Fibroblast of the aortic adventitia (primary cell): ENCODE results near the gene EMSY. TPM values are rescaled to one million over a fixed set of nuclear protein-coding genes. Genes with fewer than 3 reads are reported as not detected.

Source experiments
- DNase-seq: peaks from one replicate; pipeline ENCODE4 v3.0.0-alpha.2; 2010; ENCODE audit warnings: low read depth
- H3K4me3 ChIP-seq: 2 replicates; pipeline ENCODE4 v1.5.1; 2011; ENCODE audit warnings: low read depth, mild to moderate bottlenecking, control low read depth, low read length, moderate library complexity
- CTCF ChIP-seq: IDR thresholded peaks from 2 replicates; pipeline ENCODE4 v1.5.1; 2011; ENCODE audit warnings: mild to moderate bottlenecking, low read length, control low read depth, inconsistent platforms; ENCODE audit not compliant: insufficient read depth
- total RNA-seq: library from RNA; depleted of rRNA; stranded (reverse); fragments of >200 nt; gene quantifications from 2 replicates; pipeline ENCODE4 v1.2.3, GENCODE V29; 2012; ENCODE audit warnings: low replicate concordance

The EMSY gene
- total RNA-seq, 1 donor = 30.8 TPM

- no peak for DNase-seq
- no peak overlapping the region for H3K4me3 ChIP-seq
- TF ChIP-seq CTCF = no peak
Measured at GRCh38 chr11:76560219-76560618, 115.4 kb downstream of the EMSY start.

DNA sequence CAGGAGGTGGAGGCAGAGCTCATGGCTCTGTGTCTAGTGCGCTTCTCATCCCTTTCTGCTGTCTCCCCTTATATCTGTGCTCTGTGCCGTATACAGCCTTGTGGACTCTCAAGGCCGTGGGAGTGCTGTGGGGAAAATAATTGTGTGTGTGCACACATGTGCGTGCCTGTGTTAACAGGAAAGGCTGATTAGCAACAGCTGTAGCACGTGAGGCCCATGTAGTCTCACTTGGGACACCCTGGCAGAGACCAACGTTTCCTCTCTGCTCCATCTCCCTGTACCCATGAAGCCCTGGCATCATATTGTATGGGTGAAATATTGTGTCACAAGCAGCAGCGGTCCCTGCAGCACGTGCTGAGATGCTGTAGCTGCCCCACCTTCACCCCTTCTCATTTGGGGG lies 116.4 kb downstream of the EMSY start:
- no peak for DNase-seq
- no peak overlapping the region for H3K4me3 ChIP-seq
- TF ChIP-seq CTCF = no peak

GRCh38 chr11:76562541-76562940 lies 117.7 kb downstream of the EMSY start:
- no peak for DNase-seq
- TF ChIP-seq CTCF = no peak
- H3K4me3 ChIP-seq = no peak overlapping the region

GRCh38 chr11:76564364-76564763 lies 119.5 kb downstream of the EMSY start:
- DNase-seq = no peak
- H3K4me3 ChIP-seq = no peak overlapping the region
- TF ChIP-seq CTCF = no peak

DNA sequence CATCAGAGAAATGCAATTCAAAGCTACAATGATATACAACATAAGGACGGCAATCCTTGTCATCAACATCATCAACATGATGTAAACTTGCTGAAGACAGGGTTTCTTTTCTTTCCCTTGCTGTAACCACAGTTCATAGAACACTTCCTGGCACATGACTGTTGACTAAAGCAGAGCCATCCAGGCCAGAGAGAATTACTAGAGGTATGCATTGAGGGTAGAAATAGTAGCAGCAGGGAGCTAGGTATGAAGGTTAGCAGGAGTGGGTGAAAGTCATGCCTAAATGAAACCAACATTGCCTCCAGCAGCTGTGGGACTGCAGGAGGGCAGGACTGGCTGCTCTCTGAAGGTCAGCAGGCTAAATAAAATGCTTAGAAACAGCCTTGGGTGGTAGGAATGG lies 122.0 kb downstream of the EMSY start:
- DNase-seq = no peak
- no peak for TF ChIP-seq CTCF

GRCh38 chr11:76567261-76567660 lies 122.4 kb downstream of the EMSY start:
- no peak overlapping the region for H3K4me3 ChIP-seq
- no peak for DNase-seq
- no peak for TF ChIP-seq CTCF

More for the DNA sequence above, 122.0 kb downstream of the EMSY start:
- H3K4me3 ChIP-seq = no peak overlapping the region

GRCh38 chr11:76568139-76568538 lies 123.3 kb downstream of the EMSY start:
- no peak for DNase-seq
- H3K4me3 ChIP-seq = no peak overlapping the region
- TF ChIP-seq CTCF = no peak
